ENCODE measurements around the gene KITLG.
A peak's percentile ranks its signal among the peaks of the same experiment; 100 is the strongest.
"Not testable (repeated sequence)": the region's sequence is repeated elsewhere in the genome, so short reads cannot be mapped to it uniquely, and the experiment has no call there.

Gene KITLG

GRCh38 chr12:88472775-88473174 lies 107.5 kb downstream of the KITLG start:
- DNase-seq = no peak

GRCh38 chr12:88472248-88472647 lies 108.0 kb downstream of the KITLG start:
- no peak for DNase-seq

GRCh38 chr12:88471331-88472045 lies 108.8 kb downstream of the KITLG start:
- DNase-seq = no peak

DNA sequence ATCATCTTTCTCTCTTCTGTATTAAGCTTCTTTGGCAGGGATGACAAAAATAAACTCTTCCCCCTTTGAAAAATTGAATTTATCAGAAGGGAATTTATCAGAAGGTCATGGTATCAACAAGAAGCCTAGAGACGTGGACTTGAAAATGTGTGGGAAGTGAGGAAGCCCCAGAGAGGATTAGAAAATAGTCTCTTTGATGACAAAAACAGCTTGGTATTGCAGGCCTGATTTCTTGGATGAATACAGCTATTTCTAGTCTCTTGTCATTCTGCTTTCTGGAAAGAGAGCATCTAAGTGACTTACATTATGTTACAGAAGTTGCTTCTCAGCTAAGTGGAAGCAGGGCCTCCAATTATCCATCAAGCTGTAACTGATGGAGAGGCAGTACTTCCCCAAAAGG lies 111.1 kb downstream of the KITLG start:
- DNase-seq = no peak

- DNase-seq = no peak
Measured at GRCh38 chr12:88468581-88468980, 111.7 kb downstream of the KITLG start.

- not testable (repeated sequence) for DNase-seq
Measured at GRCh38 chr12:88466708-88467107, 113.6 kb downstream of the KITLG start.

DNA sequence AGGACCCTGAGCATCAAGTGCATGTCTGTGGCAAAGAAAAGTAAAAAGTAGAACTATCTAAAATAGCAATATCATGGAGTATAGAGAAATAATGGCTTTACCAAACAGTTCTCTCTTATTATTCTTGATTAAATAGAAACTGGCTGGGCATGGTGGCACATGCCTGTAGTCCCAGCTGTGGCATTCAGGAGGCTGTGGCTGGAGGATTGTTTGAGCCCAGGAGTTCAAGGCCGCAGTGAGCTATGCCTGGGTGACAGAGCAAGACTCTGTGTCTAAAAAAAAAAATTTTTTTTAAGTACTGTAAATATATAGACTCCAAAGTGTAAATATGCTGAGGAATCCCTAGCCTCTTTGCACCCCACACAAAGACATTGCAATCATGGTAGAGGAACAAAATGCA lies 121.9 kb downstream of the KITLG start:
- DNase-seq = no peak

DNA sequence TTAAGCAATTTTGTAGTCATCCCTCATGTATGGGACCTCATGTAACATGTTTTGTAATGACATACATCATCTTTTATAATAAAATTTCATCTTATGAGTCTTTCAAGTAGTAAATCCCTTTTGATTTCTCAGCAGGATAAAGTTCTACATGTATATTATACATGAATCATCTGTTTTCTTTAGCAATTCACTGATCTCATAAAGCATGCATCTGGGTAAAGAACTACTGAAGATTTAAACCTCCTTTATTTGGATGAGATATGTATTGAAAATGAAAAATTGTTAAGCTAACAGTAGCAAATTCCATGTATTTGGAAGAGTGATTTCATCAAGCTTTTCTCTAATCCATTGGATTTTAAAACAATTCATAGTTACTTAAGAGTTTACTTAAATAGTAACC lies 126.9 kb downstream of the KITLG start:
- no peak for DNase-seq

DNA sequence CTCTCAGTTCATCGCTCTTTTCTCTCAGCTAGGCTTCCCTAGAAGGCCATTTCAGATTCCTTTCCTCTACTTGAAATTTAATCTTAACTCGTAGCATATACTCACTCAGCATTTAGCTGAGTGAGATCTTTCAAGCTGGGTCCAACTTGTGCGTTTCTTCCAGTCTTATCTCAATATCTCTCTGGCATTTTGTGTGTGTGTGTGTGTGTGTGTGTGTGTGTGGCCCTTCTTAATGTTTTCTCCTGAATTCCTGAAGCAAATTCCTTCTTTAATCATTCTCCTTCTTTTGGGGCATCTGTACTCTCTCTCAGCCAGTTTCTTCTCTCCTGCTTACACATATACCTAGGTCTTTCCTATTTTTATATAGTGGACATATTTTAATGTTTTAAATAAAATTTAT lies 129.1 kb downstream of the KITLG start:
- DNase-seq = no peak

DNA sequence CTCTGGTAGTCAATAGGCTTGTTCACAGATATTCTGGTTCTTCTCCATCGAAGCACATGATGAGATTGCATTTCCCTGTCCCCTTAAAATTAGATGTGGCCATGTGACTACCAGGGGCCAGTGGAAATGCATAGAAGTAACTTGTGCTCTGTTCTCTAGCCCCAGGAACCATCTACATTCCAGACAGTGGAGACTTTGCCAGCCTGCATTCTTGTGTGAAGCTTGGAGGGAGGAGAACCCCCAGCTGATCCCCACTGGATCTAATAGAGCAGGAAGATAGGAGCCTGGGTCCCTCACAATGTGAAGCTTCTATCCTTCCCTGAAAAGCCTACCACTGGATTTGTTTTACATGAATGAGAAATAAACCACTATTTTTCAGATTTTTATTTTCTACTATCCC lies 130.1 kb downstream of the KITLG start:
- DNase-seq = no peak

- DNase-seq = peak; percentile 63
Measured at GRCh38 chr12:88448337-88448915, 131.8 kb downstream of the KITLG start.

DNA sequence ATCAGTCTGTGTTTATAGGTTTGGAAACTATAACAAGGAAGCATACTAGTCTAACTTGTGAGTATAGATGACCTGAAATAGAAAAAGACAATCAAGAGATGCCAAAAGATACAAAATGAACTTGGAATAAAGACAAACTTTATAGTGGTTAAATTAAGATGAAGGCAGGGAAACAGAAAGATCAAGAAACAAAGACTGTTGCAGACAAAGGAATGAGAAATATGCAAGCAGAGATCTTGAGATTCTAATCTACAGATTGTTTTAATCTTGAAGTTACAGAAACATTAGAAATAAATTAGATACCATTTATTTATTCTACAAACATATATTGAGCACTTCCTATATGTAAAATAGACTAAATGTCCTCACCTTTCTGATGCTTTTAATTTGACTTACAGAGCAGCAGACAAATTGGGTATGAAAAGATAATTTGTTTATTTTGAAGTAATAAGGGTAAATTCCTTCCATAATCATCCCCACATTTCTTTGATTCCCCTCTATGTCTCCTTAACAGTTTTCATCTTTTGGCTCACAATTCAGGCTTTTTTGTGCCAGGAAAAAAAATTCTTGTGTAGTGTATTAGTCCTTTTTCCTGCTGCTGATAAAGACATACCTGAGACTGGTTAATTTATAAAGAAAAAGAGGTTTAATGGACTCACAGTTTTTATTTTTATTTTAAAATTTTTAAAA lies 134.4 kb downstream of the KITLG start:
- DNase-seq = no peak

DNA sequence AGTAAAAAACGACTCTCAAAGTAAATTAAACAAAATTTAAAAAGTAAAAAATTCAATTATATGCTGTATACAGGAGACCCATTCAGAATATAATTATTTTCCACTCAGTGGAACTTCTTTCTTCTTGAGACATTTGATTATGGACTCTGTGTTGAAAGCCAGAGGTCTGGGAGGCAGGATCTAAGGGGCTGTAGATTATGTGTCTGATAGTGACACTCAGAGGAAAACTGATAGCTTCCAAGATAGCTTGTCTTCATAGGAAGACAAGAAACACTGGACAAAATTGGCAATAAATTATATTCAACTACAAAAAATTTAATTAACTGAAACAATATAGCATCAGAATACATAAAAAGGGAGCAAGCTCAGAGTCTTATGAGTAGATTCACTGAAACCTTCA lies 135.8 kb downstream of the KITLG start:
- DNase-seq = no peak

All from NCI-H2171 treated with DMSO at 0.1 percent for 48 hours (cell line).